ENCODE measurements around the gene C19orf38. TPM values are rescaled to one million over a fixed set of nuclear protein-coding genes. Genes with fewer than 3 reads are reported as not detected.

C19orf38 gene
- total RNA-seq, 1 experiment from 2014 or later = not detected

DNA sequence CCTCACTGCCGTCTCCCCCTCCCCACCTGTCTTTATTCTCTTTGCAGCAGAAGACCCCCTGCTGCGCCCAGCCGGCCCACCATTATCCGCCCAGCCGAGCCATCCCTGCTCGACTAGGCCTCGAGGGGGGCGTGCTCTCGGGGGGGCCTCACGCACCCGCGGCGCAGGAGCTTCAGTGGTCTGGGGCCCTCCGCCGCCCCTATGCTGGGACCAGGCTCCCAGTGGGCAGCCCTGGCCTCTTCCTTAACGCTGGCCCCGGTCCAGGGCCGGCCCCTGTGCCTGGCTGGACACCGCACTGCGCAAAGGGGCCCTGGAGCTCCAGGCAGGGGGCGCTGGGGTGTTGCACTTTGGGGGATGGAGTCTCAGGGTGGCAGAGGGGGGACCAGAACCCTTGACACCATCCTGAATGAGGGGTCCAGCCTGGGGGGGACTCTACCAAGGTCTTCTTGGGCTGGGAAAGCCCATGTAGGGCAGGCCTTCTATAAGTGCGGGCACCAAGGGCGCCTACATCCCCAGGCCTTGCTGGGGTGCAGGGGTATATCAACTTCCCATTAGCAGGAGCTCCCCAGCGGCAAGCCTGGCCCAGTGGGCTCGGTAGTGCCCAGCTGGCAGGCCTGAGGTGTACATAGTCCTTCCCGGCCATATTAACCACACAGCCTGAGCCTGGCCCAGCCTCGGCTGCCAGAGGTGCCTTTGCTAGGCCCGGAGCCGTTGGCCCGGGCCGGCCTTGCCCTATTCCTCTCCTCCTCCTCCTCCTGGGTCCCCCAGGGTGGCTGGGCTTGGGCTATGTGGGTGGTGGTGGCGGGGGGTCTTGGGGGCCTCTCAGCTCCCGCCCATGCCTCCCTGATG, 17.1 kb upstream of the C19orf38 start:
- Mint-ChIP-seq H3K4me1 (ENCODE audit: low read depth, unreplicated experiment) (no peaks in the 10 kb centered on the region), H3K4me3 (ENCODE audit: low read depth, unreplicated experiment) (no peak overlapping the region), H3K27me3 (ENCODE audit: unreplicated experiment) (no peaks in the 10 kb centered on the region), H3K36me3 (ENCODE audit: insufficient read depth, unreplicated experiment) (peaks cover 61% of the 10 kb centered on the region), H3K27ac (ENCODE audit: unreplicated experiment) (no peak overlapping the region), H3K9me3 (ENCODE audit: low read depth, unreplicated experiment) (no peaks in the 10 kb centered on the region)
- DNase-seq = no peak
- TF ChIP-seq, protein P1, sequence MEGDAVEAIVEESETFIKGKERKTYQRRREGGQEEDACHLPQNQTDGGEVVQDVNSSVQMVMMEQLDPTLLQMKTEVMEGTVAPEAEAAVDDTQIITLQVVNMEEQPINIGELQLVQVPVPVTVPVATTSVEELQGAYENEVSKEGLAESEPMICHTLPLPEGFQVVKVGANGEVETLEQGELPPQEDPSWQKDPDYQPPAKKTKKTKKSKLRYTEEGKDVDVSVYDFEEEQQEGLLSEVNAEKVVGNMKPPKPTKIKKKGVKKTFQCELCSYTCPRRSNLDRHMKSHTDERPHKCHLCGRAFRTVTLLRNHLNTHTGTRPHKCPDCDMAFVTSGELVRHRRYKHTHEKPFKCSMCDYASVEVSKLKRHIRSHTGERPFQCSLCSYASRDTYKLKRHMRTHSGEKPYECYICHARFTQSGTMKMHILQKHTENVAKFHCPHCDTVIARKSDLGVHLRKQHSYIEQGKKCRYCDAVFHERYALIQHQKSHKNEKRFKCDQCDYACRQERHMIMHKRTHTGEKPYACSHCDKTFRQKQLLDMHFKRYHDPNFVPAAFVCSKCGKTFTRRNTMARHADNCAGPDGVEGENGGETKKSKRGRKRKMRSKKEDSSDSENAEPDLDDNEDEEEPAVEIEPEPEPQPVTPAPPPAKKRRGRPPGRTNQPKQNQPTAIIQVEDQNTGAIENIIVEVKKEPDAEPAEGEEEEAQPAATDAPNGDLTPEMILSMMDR (IDR thresholded peaks at IDR 0.05; ENCODE audit: unreplicated experiment) = no peak
- BruUV-seq (replicated peaks) = no TSS peak
- CTCF ChIA-PET = no interaction called here
- intact Hi-C loops (cut with micrococcal nuclease; ENCODE audit: unreplicated experiment) = no loop called here

DNA sequence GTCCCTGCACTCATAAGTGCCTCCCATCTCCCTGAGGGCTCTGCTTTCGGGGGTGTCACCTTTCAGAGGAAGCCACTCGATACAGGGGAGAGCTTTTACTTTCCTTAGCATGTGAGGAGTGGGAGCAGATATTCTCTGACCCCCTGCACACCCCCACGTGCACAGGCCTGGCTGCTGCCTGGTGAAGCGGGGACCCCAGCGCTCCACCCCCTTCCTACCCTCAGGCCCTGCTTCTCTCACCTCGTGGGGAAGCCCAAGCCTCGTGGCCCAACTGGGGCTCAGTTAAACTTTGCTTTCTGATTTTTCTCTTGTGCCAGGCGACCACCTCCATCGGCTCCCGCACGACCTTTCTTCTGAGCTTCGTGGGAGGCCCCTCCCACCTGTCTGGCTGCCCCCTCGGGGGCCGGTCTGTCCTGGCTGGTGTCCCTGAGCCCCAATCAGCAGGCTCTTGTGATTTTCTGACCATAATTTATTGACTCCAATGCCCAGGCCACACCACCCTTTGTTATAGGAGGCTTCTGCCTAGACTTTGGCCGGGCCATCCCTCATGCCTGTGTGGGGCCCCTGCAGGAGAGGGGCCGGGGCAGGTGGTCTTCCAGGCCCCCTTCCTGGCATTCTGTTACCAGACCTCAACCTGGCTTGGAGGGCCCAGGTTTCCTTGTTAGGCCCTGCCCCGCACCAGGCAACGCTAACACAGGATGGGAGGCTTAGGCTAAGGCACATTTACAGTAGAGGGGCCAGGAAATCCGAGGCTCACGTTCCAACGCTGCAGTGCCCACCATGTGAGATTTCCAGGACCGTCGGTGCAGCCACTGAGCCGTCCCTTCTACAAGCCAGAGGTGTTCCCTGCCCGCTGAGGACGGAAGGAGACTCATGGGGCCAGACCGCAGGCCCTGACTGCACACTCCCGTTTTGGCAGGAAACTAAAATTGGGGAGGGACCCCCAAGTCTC, 16.0 kb upstream of the C19orf38 start:
- Mint-ChIP-seq H3K4me1 (ENCODE audit: low read depth, unreplicated experiment) (no peaks in the 10 kb centered on the region), H3K27me3 (ENCODE audit: unreplicated experiment) (no peaks in the 10 kb centered on the region), H3K36me3 (ENCODE audit: insufficient read depth, unreplicated experiment) (peaks cover 68% of the 10 kb centered on the region), H3K9me3 (ENCODE audit: low read depth, unreplicated experiment) (no peaks in the 10 kb centered on the region), H3K4me3 (ENCODE audit: low read depth, unreplicated experiment) (no peak overlapping the region), H3K27ac (ENCODE audit: unreplicated experiment) (no peak overlapping the region)
- DNase-seq = no peak
- no TSS peak for BruUV-seq (replicated peaks)
- TF ChIP-seq, protein P1 (IDR thresholded peaks at IDR 0.05; ENCODE audit: unreplicated experiment) = no peak
- CTCF ChIA-PET = no interaction called here
- intact Hi-C loops (cut with micrococcal nuclease; ENCODE audit: unreplicated experiment) = no loop called here

DNA sequence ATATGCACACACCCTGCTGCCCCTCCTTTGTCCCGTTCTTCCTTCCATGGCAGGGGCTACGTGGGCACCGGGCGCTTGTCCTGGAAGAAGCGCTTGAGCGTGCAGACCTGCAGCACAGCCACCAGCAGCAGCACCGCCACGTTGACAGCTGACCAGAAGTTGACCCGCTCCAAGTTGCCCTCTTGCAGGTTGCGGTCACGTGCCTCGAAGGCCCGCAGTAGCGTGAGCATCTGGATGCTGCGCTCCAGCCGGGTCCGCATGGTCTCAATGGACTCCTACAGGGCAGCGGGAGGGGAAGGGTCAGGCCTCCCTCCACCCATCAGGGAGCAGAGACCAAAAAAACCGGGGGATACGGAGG, 15.3 kb upstream of the C19orf38 start:
- peaks cover 62% of the 10 kb centered on the region for H3K36me3 Mint-ChIP-seq (ENCODE audit: insufficient read depth, unreplicated experiment)
- no peaks in the 10 kb centered on the region for H3K4me1 Mint-ChIP-seq (ENCODE audit: low read depth, unreplicated experiment)
- TF ChIP-seq, protein P1 (IDR thresholded peaks at IDR 0.05; ENCODE audit: unreplicated experiment) = no peak
- intact Hi-C loops (cut with micrococcal nuclease; ENCODE audit: unreplicated experiment) = no loop called here
- CTCF ChIA-PET = no interaction called here
- no peaks in the 10 kb centered on the region for H3K27me3 Mint-ChIP-seq (ENCODE audit: unreplicated experiment)
- H3K9me3 Mint-ChIP-seq (ENCODE audit: low read depth, unreplicated experiment) = no peaks in the 10 kb centered on the region
- DNase-seq = no peak
- no peak overlapping the region for H3K4me3 Mint-ChIP-seq (ENCODE audit: low read depth, unreplicated experiment)
- no peak overlapping the region for H3K27ac Mint-ChIP-seq (ENCODE audit: unreplicated experiment)
- BruUV-seq (replicated peaks) = no TSS peak

DNA sequence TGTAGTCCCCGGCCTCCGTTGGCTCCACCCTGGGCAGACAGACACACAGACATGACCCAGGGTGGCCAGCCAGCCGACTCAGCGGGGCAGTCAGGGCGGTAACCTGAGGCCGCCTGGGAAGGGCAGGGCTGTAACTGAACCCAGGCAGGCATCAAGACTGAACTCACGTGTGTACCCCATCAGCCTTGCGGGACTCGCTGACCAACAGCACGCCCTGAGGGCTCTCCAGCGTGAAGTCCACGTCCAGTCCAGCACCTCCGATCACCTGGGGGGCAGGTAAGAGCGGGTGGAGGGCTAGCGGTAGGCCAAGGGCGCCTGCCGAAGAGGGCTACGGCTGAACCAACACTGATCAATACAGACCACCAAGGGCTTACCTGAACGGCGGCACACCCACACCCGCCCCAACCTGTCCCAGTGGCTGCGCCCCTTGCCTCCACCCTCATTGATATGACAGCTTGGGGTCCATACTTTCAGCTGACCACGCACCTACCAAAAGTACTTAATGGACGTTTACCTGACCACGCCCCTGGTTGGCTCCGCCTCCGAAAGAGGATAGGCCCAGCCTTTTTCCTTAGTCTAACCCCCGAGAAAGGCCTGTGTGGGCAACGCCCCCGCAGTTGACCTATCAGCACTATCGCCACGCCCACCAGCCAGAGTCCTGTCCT, 13.0 kb upstream of the C19orf38 start:
- DNase-seq = no peak
- Mint-ChIP-seq H3K36me3 (ENCODE audit: insufficient read depth, unreplicated experiment) (peaks cover 46% of the 10 kb centered on the region), H3K27ac (ENCODE audit: unreplicated experiment) (peak overlapping the region; percentile 85), H3K9me3 (ENCODE audit: low read depth, unreplicated experiment) (peaks cover 2% of the 10 kb centered on the region), H3K4me1 (ENCODE audit: low read depth, unreplicated experiment) (no peaks in the 10 kb centered on the region), H3K27me3 (ENCODE audit: unreplicated experiment) (no peaks in the 10 kb centered on the region), H3K4me3 (ENCODE audit: low read depth, unreplicated experiment) (peak overlapping the region; percentile 80)
- TF ChIP-seq, protein P1 (IDR thresholded peaks at IDR 0.05; ENCODE audit: unreplicated experiment) = no peak
- intact Hi-C loops (cut with micrococcal nuclease; ENCODE audit: unreplicated experiment) = no loop called here
- BruUV-seq (replicated peaks) = no TSS peak
- CTCF ChIA-PET = interaction anchor here (1.0 to 1.8 kb wide), 6 partner anchors 11 to 118 kb away, joined by 3 to 21 read pairs (median 5); partner anchors contain the start of genes CARM1 and DNM2
